HFFc6 (cell line): ENCODE measurements around the gene DPYSL4. TPM values are rescaled to one million over a fixed set of nuclear protein-coding genes. Genes with fewer than 3 reads are reported as not detected.

Experiments
- DNase-seq: peaks from one replicate; pipeline ENCODE4 v3.0.0-alpha.2; 2018
- H3K27ac Mint-ChIP-seq: 2 replicates; pipeline ENCODE4 v1.8.0; 2020; ENCODE audit warnings: mild to moderate bottlenecking, mixed read lengths
- H3K27me3 Mint-ChIP-seq: 2 replicates; pipeline ENCODE4 v1.8.0; 2021; ENCODE audit warnings: mild to moderate bottlenecking, moderate library complexity, mixed read lengths; ENCODE audit not compliant: insufficient read depth
- H3K36me3 Mint-ChIP-seq: 2 replicates; pipeline ENCODE4 v1.8.0; 2021; ENCODE audit warnings: low read depth, mixed read lengths
- H3K4me1 Mint-ChIP-seq: 2 replicates; pipeline ENCODE4 v1.8.0; 2020; ENCODE audit warnings: low read depth, mixed read lengths
- H3K4me3 Mint-ChIP-seq: 2 replicates; pipeline ENCODE4 v1.8.0; 2020; ENCODE audit warnings: mild to moderate bottlenecking, moderate library complexity, mixed read lengths
- H3K9me3 Mint-ChIP-seq: 2 replicates; pipeline ENCODE4 v1.8.0; 2020; ENCODE audit warnings: mild to moderate bottlenecking, mixed read lengths
- total RNA-seq, 6 experiments: library from RNA; stranded (reverse); fragmentation: NEBNext Ultra II Directional; extraction: Animal tissue kit (Norgen Biotek cat#: 25700); gene quantifications; 2 replicates in 1 of 6; 3 replicates in 5 of 6; pipeline ENCODE4 v1.2.3, GENCODE V29; 2021
- TF ChIP-seq, protein P1 (sequence below): fragments of 200-600 bp; sonication (generic); IDR thresholded peaks from 2 replicates; pipeline ENCODE4 v1.5.0; 2021; ENCODE audit warnings: antibody characterized with exemption, mild to moderate bottlenecking

Gene DPYSL4
- total RNA-seq, 6 experiments from 2014 or later, result 0.13 to 2.4 (median 0.34) TPM

DNA sequence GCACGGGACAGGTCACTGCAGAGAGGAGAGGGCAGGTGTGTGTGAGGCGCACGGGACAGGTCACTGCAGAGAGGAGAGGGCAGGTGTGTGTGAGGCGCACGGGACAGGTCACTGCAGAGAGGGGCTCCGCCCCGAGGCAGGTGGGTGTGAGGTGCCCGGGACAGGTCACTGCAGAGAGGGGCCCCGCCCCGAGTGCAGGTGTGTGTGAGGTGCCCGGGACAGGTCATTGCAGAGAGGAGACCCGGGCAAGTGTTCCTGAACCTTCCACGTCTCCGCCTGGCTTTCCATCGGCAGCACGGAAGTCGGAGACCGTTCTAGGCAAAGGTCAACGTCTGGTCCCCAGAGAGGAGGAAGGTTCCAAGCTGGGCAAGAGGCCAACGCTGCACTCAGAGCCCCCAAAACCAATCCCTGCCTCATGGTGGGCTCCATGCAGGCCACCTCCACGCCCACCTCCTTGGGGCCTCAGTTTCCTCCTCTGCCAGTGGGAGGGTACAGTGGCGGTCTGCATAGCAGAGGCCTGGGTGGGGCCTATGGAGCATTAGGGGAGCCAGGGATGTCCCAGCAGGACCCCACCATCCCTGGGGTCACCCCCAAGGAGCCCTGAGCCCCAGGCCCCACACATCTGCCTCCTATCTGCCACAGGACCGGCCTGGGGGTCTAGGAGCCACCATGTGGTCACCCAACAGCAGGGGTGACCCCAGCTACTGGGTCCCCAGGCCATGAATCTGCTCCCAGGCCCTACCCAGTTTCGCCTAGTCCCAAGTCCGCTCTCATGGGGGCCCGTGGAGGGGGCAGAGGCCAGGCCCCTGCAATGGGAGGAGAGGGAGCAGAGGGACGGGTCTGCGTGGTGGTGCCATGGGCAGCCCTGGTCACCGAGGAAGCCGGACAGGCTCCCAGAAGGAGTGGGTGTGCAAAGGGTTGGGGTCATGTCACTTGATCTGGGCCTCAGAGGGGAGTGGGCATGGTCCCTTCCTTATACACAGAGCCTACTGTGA lies 64.0 kb downstream of the DPYSL4 start:
- Mint-ChIP-seq H3K27me3 (peaks cover 12% of the 10 kb centered on the region), H3K4me1 (no peaks in the 10 kb centered on the region), H3K27ac (no peak overlapping the region), H3K4me3 (no peak overlapping the region), H3K9me3 (no peaks in the 10 kb centered on the region), H3K36me3 (no peaks in the 10 kb centered on the region)
- TF ChIP-seq, protein P1, sequence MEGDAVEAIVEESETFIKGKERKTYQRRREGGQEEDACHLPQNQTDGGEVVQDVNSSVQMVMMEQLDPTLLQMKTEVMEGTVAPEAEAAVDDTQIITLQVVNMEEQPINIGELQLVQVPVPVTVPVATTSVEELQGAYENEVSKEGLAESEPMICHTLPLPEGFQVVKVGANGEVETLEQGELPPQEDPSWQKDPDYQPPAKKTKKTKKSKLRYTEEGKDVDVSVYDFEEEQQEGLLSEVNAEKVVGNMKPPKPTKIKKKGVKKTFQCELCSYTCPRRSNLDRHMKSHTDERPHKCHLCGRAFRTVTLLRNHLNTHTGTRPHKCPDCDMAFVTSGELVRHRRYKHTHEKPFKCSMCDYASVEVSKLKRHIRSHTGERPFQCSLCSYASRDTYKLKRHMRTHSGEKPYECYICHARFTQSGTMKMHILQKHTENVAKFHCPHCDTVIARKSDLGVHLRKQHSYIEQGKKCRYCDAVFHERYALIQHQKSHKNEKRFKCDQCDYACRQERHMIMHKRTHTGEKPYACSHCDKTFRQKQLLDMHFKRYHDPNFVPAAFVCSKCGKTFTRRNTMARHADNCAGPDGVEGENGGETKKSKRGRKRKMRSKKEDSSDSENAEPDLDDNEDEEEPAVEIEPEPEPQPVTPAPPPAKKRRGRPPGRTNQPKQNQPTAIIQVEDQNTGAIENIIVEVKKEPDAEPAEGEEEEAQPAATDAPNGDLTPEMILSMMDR, result no peak
- no peak for DNase-seq

DNA sequence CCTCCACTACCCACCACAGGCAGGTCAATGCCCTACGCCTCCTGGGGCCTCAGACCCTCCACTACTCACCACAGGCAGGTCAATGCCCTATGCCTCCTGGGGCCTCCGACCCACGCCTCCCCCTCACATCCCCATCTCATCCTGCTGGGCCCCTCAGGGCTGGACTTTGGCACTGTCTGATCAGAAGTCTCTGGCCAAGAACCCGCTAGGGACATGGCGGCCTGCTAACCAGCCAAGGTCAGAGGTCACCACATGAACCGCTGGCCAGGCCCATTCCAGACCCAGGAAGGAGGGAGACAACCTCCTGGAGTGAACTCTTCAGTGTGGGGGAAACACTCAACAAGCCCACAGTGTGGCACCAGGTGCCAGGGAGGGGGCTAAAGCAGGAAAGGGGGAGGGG lies 65.2 kb downstream of the DPYSL4 start:
- no peaks in the 10 kb centered on the region for H3K9me3 Mint-ChIP-seq
- peaks cover 5% of the 10 kb centered on the region for H3K27me3 Mint-ChIP-seq
- H3K27ac Mint-ChIP-seq, result no peak overlapping the region
- TF ChIP-seq, protein P1, result no peak
- H3K4me1 Mint-ChIP-seq, result no peaks in the 10 kb centered on the region
- no peak for DNase-seq
- H3K4me3 Mint-ChIP-seq, result no peak overlapping the region
- no peaks in the 10 kb centered on the region for H3K36me3 Mint-ChIP-seq

DNA sequence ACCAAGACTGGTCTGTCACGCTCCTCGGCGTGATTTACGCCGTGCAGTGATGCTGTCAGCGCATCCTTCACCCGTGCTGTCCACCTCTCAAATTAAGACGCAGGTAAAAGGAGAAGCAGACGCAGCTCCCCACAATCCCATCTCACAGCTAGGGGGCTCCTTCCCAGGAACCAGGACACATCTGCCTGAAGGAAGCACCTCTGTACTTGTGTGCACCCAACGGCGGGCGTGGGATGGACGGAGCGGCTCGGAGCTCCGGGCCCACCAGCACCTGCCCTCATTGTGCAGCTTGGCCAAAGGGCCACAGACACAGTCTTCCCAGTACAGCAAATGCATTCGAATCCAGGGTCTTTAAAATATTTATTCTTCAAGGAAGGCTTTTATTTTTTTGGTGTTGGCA lies 65.7 kb downstream of the DPYSL4 start:
- H3K27me3 Mint-ChIP-seq, result peaks cover 5% of the 10 kb centered on the region

DNA sequence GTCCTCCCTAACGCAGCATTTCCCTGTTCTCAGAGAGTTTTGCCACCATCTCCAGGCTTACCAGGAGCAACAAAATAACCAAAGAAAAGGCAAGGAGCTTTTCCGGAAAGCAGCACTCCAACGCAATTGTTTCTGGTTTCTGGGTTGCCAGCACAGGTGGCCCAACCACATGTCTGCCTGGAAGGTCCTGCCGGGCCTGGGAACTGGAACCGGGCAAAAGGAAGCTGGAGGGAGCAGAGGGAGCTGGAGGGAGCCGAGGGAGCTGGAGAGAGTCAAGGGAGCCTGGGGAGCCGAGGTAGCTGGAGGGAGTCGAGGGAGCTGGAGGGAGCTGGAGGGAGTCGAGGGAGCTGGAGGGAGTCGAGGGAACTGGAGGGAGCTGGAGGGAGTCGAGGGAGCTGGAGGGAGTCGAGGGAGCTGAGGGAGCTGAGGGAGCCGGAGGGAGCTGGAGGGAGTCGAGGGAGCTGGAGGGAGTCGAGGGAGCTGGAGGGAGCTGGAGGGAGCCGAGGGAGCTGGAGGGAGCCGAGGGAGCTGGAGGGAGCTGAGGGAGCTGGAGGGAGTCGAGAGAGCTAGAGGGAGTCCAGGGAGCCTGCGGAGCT lies 66.4 kb downstream of the DPYSL4 start:
- Mint-ChIP-seq H3K27me3 (peaks cover 6% of the 10 kb centered on the region), H3K4me1 (no peaks in the 10 kb centered on the region), H3K36me3 (no peaks in the 10 kb centered on the region), H3K4me3 (no peak overlapping the region), H3K9me3 (no peaks in the 10 kb centered on the region), H3K27ac (no peak overlapping the region)
- TF ChIP-seq, protein P1, result no peak
- no peak for DNase-seq

More for the DNA sequence above, 65.7 kb downstream of the DPYSL4 start:
- no peaks in the 10 kb centered on the region for H3K36me3 Mint-ChIP-seq
- no peak for DNase-seq
- H3K4me3 Mint-ChIP-seq, result no peak overlapping the region
- no peaks in the 10 kb centered on the region for H3K9me3 Mint-ChIP-seq
- TF ChIP-seq, protein P1, result peak; percentile 43; the same call in 1 of the 2 replicates
- H3K4me1 Mint-ChIP-seq, result no peaks in the 10 kb centered on the region
- H3K27ac Mint-ChIP-seq, result no peak overlapping the region

DNA sequence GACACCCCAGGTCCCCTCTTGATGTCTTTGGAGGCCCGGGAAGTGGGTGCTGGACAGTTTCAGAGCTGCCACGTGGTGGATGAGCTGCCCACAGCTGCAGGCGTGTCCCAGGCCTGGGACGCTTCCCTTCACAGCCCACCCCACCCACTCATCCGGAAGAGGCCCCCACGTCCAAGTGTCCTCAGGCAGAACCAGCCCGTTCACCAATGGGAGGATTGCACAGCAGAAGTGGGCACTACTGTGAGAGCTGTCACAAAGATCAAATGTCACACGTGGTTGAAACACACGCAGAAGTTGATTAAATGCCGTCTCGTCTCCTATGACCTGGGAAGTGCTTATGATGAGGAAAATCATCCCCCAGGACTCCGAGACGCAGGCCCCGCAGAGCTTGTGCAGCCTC lies 68.1 kb downstream of the DPYSL4 start:
- Mint-ChIP-seq H3K36me3 (no peaks in the 10 kb centered on the region), H3K4me1 (no peaks in the 10 kb centered on the region), H3K9me3 (no peaks in the 10 kb centered on the region), H3K27ac (no peak overlapping the region), H3K4me3 (no peak overlapping the region), H3K27me3 (peaks cover 6% of the 10 kb centered on the region)
- TF ChIP-seq, protein P1, result no peak
- DNase-seq, result no peak

Other genes with a start within 250 kb of the DPYSL4 start
- gene BNIP3, start 205.0 kb upstream of the DPYSL4 start, total RNA-seq, result 100 to 1,000 TPM in 1 of 6 experiments, 10 to 100 TPM in 5; 71.0 to 107 (median 78.3) TPM
- gene JAKMIP3, start 121.0 kb upstream of the DPYSL4 start, total RNA-seq, result under 1 TPM; 0.05 to 0.19 (median 0.13) TPM
- 1 to 10 TPM; 5.5 to 8.3 (median 7.2) TPM for gene STK32C, start 121.0 kb downstream of the DPYSL4 start, total RNA-seq
- 1 to 10 TPM; 4.7 to 6.7 (median 6.0) TPM for gene LRRC27, start 145.2 kb downstream of the DPYSL4 start, total RNA-seq
- 1 to 10 TPM; 4.1 to 6.3 (median 4.7) TPM for gene PWWP2B, start 210.3 kb downstream of the DPYSL4 start, total RNA-seq